ENCODE data around the gene FHIT. TPM values are rescaled to one million over a fixed set of nuclear protein-coding genes. Genes with fewer than 3 reads are reported as not detected.

Gene FHIT
- total RNA-seq, 1 donor from 2014 or later, result 16.1 TPM

DNA sequence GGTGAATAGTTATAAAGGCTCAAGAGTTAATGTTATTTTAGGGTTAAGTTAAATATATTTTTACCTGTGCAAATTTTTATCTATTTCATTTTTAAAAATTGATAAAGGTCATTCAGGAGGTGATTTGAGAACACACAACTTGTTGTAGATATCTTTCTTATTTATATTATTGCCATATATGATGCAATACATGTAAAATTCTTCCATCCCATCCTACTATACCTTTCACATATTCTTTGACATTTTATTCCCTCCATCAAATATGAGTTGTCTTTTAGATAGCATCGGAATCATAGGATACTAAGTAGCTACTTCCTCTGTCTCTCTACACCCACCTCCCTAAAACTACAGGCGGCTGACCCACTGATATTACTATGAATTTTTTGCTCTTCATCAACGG lies 734.1 kb downstream of the FHIT start:
- TF ChIP-seq, protein P1, sequence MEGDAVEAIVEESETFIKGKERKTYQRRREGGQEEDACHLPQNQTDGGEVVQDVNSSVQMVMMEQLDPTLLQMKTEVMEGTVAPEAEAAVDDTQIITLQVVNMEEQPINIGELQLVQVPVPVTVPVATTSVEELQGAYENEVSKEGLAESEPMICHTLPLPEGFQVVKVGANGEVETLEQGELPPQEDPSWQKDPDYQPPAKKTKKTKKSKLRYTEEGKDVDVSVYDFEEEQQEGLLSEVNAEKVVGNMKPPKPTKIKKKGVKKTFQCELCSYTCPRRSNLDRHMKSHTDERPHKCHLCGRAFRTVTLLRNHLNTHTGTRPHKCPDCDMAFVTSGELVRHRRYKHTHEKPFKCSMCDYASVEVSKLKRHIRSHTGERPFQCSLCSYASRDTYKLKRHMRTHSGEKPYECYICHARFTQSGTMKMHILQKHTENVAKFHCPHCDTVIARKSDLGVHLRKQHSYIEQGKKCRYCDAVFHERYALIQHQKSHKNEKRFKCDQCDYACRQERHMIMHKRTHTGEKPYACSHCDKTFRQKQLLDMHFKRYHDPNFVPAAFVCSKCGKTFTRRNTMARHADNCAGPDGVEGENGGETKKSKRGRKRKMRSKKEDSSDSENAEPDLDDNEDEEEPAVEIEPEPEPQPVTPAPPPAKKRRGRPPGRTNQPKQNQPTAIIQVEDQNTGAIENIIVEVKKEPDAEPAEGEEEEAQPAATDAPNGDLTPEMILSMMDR (IDR thresholded peaks at IDR 0.05; ENCODE audit: unreplicated experiment), result no peak
- no peaks in the 10 kb centered on the region for H3K36me3 Mint-ChIP-seq (ENCODE audit: insufficient read depth)
- H3K27me3 Mint-ChIP-seq, result no peaks in the 10 kb centered on the region
- DNase-seq (ENCODE audit: low spot score, unreplicated experiment), result no peak
- H3K9me3 Mint-ChIP-seq (ENCODE audit: low read depth), result peaks cover 6% of the 10 kb centered on the region
- H3K4me3 Mint-ChIP-seq (ENCODE audit: low read depth), result no peak overlapping the region
- H3K4me1 Mint-ChIP-seq (ENCODE audit: low read depth), result peaks cover 12% of the 10 kb centered on the region
- H3K27ac Mint-ChIP-seq, result no peak overlapping the region

DNA sequence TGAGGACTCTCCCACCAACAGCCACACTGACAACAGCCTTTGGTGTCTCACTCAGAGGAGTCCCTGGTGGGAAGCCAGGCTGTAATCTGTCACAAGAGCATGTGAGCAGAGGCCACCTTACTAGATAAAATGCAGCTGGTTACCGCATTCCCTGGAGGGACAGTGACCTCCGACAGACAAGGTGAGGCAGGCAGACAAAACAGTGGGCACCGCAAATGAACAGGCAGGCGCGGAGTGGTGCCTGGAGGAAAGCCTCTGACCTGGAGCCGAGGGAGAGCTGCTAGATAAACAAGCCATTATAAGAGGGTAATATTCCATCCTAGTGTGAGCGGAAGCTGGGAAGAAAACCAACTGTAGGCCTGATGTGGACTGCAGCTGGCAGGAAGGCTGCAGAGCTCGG lies 736.4 kb downstream of the FHIT start:
- Mint-ChIP-seq H3K9me3 (ENCODE audit: low read depth) (peaks cover 12% of the 10 kb centered on the region), H3K27ac (no peak overlapping the region), H3K27me3 (no peaks in the 10 kb centered on the region), H3K36me3 (ENCODE audit: insufficient read depth) (peaks cover 2% of the 10 kb centered on the region), H3K4me1 (ENCODE audit: low read depth) (peaks cover 12% of the 10 kb centered on the region), H3K4me3 (ENCODE audit: low read depth) (no peak overlapping the region)
- DNase-seq (ENCODE audit: low spot score, unreplicated experiment), result no peak
- TF ChIP-seq, protein P1 (IDR thresholded peaks at IDR 0.05; ENCODE audit: unreplicated experiment), result no peak

GRCh38 chr3:60514085-60514649 lies 737.1 kb downstream of the FHIT start:
- no peak overlapping the region for H3K4me3 Mint-ChIP-seq (ENCODE audit: low read depth)
- H3K27ac Mint-ChIP-seq, result peak overlapping the region; percentile 79
- peaks cover 2% of the 10 kb centered on the region for H3K36me3 Mint-ChIP-seq (ENCODE audit: insufficient read depth)
- H3K9me3 Mint-ChIP-seq (ENCODE audit: low read depth), result peaks cover 12% of the 10 kb centered on the region
- DNase-seq (ENCODE audit: low spot score, unreplicated experiment), result no peak
- H3K4me1 Mint-ChIP-seq (ENCODE audit: low read depth), result peaks cover 12% of the 10 kb centered on the region
- no peaks in the 10 kb centered on the region for H3K27me3 Mint-ChIP-seq
- TF ChIP-seq, protein P1 (IDR thresholded peaks at IDR 0.05; ENCODE audit: unreplicated experiment), result no peak

DNA sequence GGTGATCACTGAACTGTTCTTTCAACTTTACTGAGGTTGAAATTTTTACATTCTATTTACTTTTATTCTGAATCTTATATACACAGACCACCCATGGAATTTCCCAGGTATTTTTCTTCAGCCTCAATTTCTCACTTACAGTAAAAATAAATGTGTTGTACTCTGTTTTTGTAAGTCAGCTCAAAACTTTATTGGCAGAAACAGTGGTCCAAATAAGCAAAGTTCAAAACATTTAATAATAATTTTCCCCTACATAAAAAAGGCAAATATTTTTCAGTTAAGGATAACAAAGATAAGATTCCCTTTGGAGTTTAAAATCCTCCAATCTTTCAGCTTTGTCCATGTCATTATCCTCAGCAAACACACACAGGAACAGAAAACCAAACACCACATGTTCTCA lies 738.0 kb downstream of the FHIT start:
- Mint-ChIP-seq H3K4me3 (ENCODE audit: low read depth) (no peak overlapping the region), H3K9me3 (ENCODE audit: low read depth) (peaks cover 12% of the 10 kb centered on the region), H3K27ac (peak overlapping the region; percentile 25), H3K27me3 (no peaks in the 10 kb centered on the region), H3K4me1 (ENCODE audit: low read depth) (peaks cover 10% of the 10 kb centered on the region), H3K36me3 (ENCODE audit: insufficient read depth) (peaks cover 2% of the 10 kb centered on the region)
- TF ChIP-seq, protein P1 (IDR thresholded peaks at IDR 0.05; ENCODE audit: unreplicated experiment), result no peak
- no peak for DNase-seq (ENCODE audit: low spot score, unreplicated experiment)

- no peak overlapping the region for H3K27ac Mint-ChIP-seq
- no peak overlapping the region for H3K4me3 Mint-ChIP-seq (ENCODE audit: low read depth)
- peaks cover 2% of the 10 kb centered on the region for H3K36me3 Mint-ChIP-seq (ENCODE audit: insufficient read depth)
- H3K9me3 Mint-ChIP-seq (ENCODE audit: low read depth), result peaks cover 17% of the 10 kb centered on the region
- TF ChIP-seq, protein P1 (IDR thresholded peaks at IDR 0.05; ENCODE audit: unreplicated experiment), result no peak
- no peak for DNase-seq (ENCODE audit: low spot score, unreplicated experiment)
- H3K4me1 Mint-ChIP-seq (ENCODE audit: low read depth), result peaks cover 6% of the 10 kb centered on the region
- no peaks in the 10 kb centered on the region for H3K27me3 Mint-ChIP-seq
Observed at GRCh38 chr3:60512506-60512905, 738.7 kb downstream of the FHIT start.
